GM12872 (cell line): ENCODE data around the gene EIF2B1.

ENCODE experiments used
- TF ChIP-seq, protein P1 (sequence below): IDR thresholded peaks from 3 replicates; pipeline ENCODE4 v1.5.1; 2011; ENCODE audit warnings: low read depth, mild to moderate bottlenecking, low read length, moderate library complexity; ENCODE audit not compliant: insufficient read depth

The EIF2B1 gene

DNA sequence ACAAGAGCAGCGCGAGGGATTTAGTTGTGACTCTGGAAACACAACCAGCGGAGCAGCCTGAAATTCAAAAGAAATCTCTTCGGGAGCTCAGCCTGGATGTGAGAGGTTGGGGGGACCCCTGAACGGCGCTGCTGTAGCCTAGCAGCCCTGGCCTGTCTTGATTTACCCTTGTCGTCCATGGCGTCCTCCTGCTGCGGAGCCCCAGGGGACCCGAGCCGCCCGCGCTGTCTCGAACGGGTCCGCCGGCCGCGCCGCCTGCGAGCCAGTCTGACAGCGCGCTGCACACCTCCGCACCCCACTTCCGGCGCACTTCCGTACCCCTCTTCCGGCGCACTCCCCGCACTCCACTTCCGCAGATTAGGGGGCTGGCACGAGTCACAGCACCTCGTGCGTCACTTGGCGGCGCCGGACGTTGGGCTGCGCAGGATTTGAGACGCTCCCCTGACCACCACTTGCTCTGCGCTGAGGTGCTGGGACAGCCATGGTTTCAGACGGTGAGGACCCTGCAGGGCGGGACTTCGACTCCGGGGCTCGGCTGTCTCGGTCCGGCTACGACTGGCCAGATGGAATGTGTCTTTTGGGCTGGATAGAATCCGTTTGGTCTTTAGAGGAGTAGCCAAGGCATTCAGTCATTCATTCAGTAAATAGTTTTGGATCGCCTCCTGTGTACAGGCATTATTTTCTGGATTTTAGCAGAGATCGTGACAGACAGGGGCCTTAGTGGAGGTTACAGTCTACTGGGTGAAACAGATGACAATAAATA, at the start of gene EIF2B1, which contains the start of gene GTF2H3:
Gene EIF2B1 (minus strand): TSS at position 308 of the 763 bp plus-strand sequence. CDS start 129 bp downstream, at position 179.
Gene GTF2H3 (plus strand): TSS at position 451 of the 763 bp plus-strand sequence. CDS start 31 bp downstream, at position 482.
- TF ChIP-seq, protein P1, sequence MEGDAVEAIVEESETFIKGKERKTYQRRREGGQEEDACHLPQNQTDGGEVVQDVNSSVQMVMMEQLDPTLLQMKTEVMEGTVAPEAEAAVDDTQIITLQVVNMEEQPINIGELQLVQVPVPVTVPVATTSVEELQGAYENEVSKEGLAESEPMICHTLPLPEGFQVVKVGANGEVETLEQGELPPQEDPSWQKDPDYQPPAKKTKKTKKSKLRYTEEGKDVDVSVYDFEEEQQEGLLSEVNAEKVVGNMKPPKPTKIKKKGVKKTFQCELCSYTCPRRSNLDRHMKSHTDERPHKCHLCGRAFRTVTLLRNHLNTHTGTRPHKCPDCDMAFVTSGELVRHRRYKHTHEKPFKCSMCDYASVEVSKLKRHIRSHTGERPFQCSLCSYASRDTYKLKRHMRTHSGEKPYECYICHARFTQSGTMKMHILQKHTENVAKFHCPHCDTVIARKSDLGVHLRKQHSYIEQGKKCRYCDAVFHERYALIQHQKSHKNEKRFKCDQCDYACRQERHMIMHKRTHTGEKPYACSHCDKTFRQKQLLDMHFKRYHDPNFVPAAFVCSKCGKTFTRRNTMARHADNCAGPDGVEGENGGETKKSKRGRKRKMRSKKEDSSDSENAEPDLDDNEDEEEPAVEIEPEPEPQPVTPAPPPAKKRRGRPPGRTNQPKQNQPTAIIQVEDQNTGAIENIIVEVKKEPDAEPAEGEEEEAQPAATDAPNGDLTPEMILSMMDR, result no peak

DNA sequence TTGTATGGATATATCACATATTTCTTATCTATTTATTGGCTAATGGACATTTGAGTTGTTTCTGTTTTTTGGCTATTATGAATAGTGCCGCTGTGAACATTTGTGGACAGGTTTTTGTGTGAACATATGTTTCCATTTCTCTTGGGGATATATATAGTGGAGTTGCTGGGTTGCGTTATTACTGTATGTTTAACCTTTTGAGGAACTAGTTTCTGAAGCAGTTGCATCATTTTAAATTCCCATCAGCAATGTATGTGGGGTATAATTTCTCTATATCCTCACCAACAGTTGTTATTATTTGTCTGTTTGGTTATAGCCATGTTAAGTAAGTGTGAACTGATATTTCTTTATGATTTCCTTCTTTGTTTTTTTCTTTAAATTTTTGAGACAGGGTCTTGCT, 48.1 kb upstream of the EIF2B1 start:
- TF ChIP-seq, protein P1, result no peak

DNA sequence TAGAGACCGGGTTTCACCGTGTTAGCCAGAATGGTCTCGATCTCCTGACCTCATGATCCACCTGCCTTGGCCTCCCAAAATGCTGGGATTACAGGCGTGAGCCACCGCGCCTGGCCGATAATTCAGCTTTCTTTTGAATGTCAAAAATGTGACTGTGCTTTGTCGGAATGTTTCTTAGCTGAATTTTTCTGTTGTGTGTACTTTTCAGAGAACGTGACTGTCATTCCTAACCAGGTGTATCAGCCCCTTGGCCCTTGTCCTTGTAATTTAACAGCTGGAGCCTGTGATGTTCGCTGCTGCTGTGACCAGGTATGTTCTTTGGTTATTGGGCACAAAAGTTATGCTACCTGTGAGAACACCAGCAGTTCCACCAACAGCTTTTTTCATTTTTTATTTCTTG, 45.5 kb upstream of the EIF2B1 start:
- TF ChIP-seq, protein P1, result no peak

DNA sequence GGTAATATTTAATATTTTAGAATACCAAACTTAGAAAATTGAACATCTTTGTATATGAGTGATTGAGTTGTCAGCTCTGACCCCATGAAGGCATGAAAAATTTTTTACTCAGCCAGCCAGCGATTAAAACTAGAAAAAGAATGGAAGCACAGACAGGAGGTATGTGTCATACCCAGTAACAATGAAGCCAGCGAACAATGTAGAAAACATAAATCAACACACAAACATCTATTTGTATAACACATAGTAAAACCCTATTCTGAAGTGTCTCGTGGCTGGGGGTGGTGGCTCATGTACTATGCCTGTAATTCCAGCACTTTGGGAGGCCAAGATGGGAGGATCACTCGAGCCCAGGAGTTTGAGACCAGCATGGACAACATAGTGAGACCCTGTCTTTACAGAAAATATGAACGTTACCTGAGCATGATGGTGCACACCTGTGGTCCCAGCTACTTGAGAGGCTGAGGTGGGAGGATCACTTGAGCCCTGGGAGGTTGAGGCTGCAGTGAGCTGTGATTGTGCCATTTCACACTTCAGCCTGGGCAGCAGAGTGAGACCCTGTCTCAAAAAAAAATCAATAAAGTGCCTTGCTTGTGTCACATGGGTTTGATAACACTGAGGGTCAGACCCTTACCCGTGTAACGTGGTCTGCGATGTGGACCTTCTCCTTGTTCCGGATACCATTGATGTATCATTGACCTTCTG, 43.3 kb upstream of the EIF2B1 start:
- TF ChIP-seq, protein P1, result no peak

DNA sequence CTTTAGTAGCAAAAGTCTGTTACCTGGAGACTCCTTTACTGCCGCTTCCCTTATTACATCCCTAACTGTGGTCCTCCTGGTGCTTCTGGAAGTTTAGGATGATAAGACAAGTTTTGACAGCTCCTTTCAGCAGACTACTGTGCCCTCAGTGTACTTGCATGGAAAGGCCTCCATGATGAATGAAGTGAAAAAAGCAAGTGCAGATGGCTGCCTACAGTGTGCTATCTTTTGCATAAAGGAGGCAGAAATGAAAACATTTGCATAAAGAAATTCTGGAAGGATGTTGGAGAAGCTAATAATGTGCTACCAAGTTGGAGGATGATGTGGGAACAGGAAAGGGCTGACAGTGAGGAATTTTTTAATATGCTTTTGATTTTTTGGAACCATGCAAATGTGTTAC, 42.0 kb upstream of the EIF2B1 start:
- TF ChIP-seq, protein P1, result no peak

DNA sequence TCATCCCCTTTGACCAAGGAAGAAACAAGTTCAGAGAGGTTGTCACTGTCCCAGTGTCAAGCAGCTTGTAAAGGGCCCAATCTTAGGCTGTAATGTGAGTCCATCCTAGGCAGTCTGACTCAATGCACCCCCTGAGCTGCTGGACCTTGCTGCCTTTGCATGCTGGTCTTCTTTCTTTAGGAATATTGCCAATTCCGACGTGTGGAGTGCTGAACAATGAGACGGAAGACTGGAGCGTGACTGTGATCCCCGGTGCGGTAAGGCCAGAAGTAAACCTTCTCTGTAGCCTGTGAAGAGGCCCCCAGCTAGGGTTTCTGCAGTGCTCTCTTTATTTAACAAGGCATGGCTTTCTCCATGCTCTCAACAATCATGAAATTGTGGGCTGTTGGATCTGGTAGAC, 38.4 kb upstream of the EIF2B1 start:
- TF ChIP-seq, protein P1, result no peak

DNA sequence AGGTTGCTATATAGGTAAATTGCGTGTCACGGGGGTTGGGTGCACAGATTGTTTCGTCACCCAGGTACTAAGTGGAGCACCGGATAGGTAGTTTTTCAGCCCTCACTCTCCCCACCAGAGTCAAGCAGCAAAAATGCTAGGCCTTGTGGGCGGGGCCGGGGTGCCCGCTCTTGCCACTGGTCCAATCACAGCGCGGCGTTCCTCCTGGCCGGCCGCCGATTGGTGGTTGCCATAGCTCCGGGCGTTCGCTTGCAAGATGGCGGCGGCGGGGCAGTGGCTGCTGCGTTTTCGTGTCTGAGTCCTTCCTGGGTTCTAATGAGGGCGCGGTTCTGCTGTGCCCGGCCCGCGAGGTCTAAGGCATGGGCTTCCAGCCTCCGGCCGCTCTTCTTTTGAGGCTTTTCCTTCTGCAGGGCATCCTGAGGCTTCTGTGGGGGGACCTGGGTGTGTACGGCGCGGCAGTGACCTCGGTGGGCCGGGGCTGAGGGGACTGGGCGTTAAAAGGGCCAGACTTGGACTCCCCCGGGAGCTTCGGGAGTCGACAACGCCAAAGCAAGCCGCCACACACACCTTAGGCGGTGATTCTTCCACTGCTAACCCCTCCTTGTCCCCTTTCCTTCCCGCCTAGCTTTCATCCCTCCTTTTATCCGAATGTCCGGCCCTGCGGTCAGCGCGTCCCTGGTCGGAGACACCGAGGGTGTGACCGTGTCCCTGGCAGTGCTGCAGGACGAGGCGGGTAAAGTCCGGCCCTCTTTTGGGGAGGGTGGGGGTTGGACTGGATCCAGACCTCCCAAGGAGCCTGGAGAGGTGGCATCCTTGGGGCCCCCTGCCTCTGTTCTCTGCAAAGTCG, 37.6 kb upstream of the EIF2B1 start, which contains the start of gene TCTN2:
Gene TCTN2 (plus strand): TSS at position 232 of the 847 bp plus-strand sequence. CDS start 128 bp downstream, at position 360.
- TF ChIP-seq, protein P1, result no peak
